ENCODE results near the gene DPH5.

Gene DPH5

GRCh38 chr1:100982793-100983192, 42.8 kb downstream of the DPH5 start:
- TF ChIP-seq MAX (IDR thresholded peaks at IDR 0.05; ENCODE audit: low read depth, low read length), result no peak
- H3K4me3 ChIP-seq (ENCODE audit: low read depth, low read length), result no peak overlapping the region
- DNase-seq (ENCODE audit: low read depth), result no peak

GRCh38 chr1:100979631-100980030, 46.0 kb downstream of the DPH5 start:
- no peak for DNase-seq (ENCODE audit: low read depth)
- no peak for TF ChIP-seq MAX (IDR thresholded peaks at IDR 0.05; ENCODE audit: low read depth, low read length)
- no peak for TF ChIP-seq MYC (IDR thresholded peaks at IDR 0.05; ENCODE audit: low read depth, low read length)
- TF ChIP-seq POLR2A (IDR thresholded peaks at IDR 0.05; ENCODE audit: extremely low read depth, insufficient read length), result no peak
- no peak for TF ChIP-seq CTCF (IDR thresholded peaks at IDR 0.05; ENCODE audit: low read depth, low read length)
- no peak overlapping the region for H3K4me3 ChIP-seq (ENCODE audit: low read depth, low read length)

DNA sequence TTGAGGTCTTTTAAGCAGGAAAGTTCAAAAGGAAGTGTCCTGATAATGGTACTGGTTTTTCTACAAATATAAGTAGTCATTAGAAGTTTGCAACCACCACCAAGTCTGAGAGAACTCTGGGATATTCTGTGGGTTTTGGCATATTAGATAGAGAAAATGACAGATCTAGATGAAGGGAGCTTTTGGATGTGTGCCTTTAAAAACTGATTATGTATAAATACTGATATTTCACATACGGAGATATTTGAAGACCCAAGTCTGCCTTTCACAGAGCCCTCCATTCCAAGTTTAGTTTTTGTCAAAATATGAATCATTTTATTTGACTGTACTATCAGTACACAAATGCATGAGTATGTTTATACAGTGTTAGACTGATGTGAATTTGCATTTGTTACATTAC, 48.6 kb downstream of the DPH5 start:
- DNase-seq (ENCODE audit: low read depth), result no peak
- TF ChIP-seq CTCF (IDR thresholded peaks at IDR 0.05; ENCODE audit: low read depth, low read length) (no peak), MAX (IDR thresholded peaks at IDR 0.05; ENCODE audit: low read depth, low read length) (no peak), POLR2A (IDR thresholded peaks at IDR 0.05; ENCODE audit: extremely low read depth, insufficient read length) (no peak), MYC (IDR thresholded peaks at IDR 0.05; ENCODE audit: low read depth, low read length) (no peak)
- H3K4me3 ChIP-seq (ENCODE audit: low read depth, low read length), result no peak overlapping the region

DNA sequence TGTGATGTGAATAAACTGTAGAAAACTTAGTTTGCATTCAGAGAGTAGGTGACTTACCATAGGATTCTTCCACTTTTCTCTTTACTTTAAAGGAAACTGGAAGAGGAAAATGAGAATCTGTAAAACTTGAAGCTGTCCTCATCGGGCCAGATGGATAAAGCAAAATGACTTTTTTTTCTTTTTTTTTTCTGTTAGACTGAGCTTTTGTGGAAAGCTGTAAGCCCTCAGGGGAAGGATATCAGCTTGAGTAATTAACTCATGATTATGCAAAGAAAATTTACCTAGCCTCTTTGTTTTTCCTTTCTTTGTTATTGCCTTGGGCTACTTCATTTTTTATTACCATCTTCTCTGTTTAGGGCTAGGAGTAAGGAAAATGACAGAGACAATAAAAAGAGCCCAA, 53.4 kb downstream of the DPH5 start:
- DNase-seq (ENCODE audit: low read depth), result no peak
- TF ChIP-seq POLR2A (IDR thresholded peaks at IDR 0.05; ENCODE audit: extremely low read depth, insufficient read length), result no peak
- no peak overlapping the region for H3K4me3 ChIP-seq (ENCODE audit: low read depth, low read length)

DNA sequence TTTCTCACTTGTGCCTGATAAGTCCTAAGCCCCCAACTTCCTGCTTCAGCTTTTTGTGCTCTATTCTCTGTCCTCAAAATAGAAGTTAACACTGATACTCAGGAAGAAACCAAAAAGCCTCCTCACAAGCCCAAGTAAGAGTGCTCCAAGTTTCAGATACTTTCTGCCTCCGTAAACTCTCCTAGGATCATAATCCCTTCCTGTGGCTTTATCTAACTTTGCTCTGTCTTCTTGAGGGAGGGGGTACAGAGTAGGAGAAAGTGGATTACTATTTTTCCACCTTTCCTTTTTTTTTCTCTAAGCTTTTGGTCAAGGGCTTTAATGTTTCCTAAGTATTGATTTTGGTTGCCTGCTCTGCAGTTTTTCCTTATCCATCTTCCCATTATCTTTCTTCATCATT, 54.6 kb downstream of the DPH5 start:
- no peak for DNase-seq (ENCODE audit: low read depth)
- no peak for TF ChIP-seq CTCF (IDR thresholded peaks at IDR 0.05; ENCODE audit: low read depth, low read length)
- no peak for TF ChIP-seq POLR2A (IDR thresholded peaks at IDR 0.05; ENCODE audit: extremely low read depth, insufficient read length)
- TF ChIP-seq MAX (IDR thresholded peaks at IDR 0.05; ENCODE audit: low read depth, low read length), result no peak
- TF ChIP-seq MYC (IDR thresholded peaks at IDR 0.05; ENCODE audit: low read depth, low read length), result no peak

GRCh38 chr1:100969327-100969726, 56.3 kb downstream of the DPH5 start:
- TF ChIP-seq MAX (IDR thresholded peaks at IDR 0.05; ENCODE audit: low read depth, low read length), result no peak
- TF ChIP-seq CTCF (IDR thresholded peaks at IDR 0.05; ENCODE audit: low read depth, low read length), result no peak
- no peak for TF ChIP-seq MYC (IDR thresholded peaks at IDR 0.05; ENCODE audit: low read depth, low read length)
- no peak for TF ChIP-seq POLR2A (IDR thresholded peaks at IDR 0.05; ENCODE audit: extremely low read depth, insufficient read length)
- DNase-seq (ENCODE audit: low read depth), result no peak
- no peak overlapping the region for H3K4me3 ChIP-seq (ENCODE audit: low read depth, low read length)

More for the DNA sequence above, 54.6 kb downstream of the DPH5 start:
- no peak overlapping the region for H3K4me3 ChIP-seq (ENCODE audit: low read depth, low read length)

DNA sequence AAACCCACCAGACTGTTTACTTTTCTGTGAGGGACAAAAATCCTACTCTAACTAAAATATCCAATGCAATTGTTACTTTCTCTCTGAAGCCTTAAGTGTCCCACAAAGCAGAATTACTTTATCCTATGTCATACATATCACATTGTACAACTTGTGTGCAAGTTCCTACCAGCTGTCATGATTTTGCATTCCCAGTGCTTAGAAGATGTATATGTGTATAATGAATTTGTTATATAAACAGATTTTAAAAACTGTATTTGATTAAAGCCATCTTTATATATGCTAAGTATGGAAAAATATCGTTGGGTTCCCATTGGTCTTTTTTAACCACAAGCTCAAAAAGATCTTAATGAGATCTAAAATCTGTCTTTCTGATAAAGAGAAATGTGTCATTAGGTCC, 57.0 kb downstream of the DPH5 start:
- DNase-seq (ENCODE audit: low read depth), result no peak
- H3K4me3 ChIP-seq (ENCODE audit: low read depth, low read length), result no peak overlapping the region
- TF ChIP-seq MAX (IDR thresholded peaks at IDR 0.05; ENCODE audit: low read depth, low read length) (no peak), CTCF (IDR thresholded peaks at IDR 0.05; ENCODE audit: low read depth, low read length) (no peak), POLR2A (IDR thresholded peaks at IDR 0.05; ENCODE audit: extremely low read depth, insufficient read length) (no peak), MYC (IDR thresholded peaks at IDR 0.05; ENCODE audit: low read depth, low read length) (no peak)

Data from NB4 (cell line).